Type B pancreatic cell (in vitro differentiated cells): ENCODE results near the gene ERC2. TPM values are rescaled to one million over a fixed set of nuclear protein-coding genes. Genes with fewer than 3 reads are reported as not detected.

Experiments used
- DNase-seq: peaks from one replicate; pipeline ENCODE4 v3.0.0; 2021; ENCODE audit warnings: mixed read lengths; ENCODE audit not compliant: unreplicated experiment; ENCODE audit errors: extremely low spot score
- H3K27ac Mint-ChIP-seq: 2 replicates; pipeline ENCODE4 v1.8.0; 2021; ENCODE audit warnings: mild to moderate bottlenecking, mixed read lengths
- H3K27me3 Mint-ChIP-seq: 2 replicates; pipeline ENCODE4 v1.8.0; 2021; ENCODE audit warnings: mixed read lengths
- H3K36me3 Mint-ChIP-seq: 2 replicates; pipeline ENCODE4 v1.8.0; 2021; ENCODE audit warnings: mixed read lengths
- H3K4me1 Mint-ChIP-seq: one replicate; pipeline ENCODE4 v1.8.0; 2021; ENCODE audit warnings: mixed read lengths; ENCODE audit not compliant: unreplicated experiment
- H3K4me3 Mint-ChIP-seq: 2 replicates; pipeline ENCODE4 v1.8.0; 2021; ENCODE audit warnings: mild to moderate bottlenecking, mixed read lengths
- H3K9me3 Mint-ChIP-seq: 2 replicates; pipeline ENCODE4 v1.8.0; 2021; ENCODE audit warnings: mixed read lengths
- total RNA-seq: library from RNA; stranded (reverse); gene quantifications from 2 replicates; pipeline ENCODE4 v1.2.1, GENCODE V29; 2021; ENCODE audit warnings: low replicate concordance
- TF ChIP-seq, protein P1 (sequence below): fragments of 200-600 bp; sonication (generic); conservative IDR thresholded peaks from 2 replicates; pipeline ENCODE4 v1.5.0; 2021; ENCODE audit warnings: antibody characterized with exemption, mild to moderate bottlenecking

ERC2 gene
- total RNA-seq, 1 donor from 2014 or later = 6.1 TPM

DNA sequence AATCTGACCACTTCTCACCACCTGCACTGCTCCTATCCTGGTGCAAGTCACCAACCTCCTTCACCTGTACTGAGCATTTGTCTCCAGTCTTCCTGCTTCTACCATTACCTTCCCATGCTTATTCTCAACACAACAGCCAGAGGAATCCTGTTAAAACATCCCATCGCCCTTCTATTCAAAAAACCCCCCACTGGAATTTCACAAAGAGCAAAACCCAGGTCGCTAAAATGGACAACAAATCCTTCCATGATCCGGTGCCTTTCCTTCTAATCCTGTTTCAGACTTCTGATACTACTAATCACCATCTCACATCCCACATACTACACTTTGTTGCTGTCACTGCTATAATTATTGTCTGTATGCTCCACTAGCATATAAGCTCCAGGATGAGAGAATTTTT lies 85.2 kb downstream of the ERC2 start:
- Mint-ChIP-seq H3K4me3 (no peak overlapping the region), H3K27ac (no peak overlapping the region), H3K9me3 (no peaks in the 10 kb centered on the region), H3K36me3 (no peaks in the 10 kb centered on the region), H3K27me3 (no peaks in the 10 kb centered on the region), H3K4me1 (no peaks in the 10 kb centered on the region)
- TF ChIP-seq, protein P1, sequence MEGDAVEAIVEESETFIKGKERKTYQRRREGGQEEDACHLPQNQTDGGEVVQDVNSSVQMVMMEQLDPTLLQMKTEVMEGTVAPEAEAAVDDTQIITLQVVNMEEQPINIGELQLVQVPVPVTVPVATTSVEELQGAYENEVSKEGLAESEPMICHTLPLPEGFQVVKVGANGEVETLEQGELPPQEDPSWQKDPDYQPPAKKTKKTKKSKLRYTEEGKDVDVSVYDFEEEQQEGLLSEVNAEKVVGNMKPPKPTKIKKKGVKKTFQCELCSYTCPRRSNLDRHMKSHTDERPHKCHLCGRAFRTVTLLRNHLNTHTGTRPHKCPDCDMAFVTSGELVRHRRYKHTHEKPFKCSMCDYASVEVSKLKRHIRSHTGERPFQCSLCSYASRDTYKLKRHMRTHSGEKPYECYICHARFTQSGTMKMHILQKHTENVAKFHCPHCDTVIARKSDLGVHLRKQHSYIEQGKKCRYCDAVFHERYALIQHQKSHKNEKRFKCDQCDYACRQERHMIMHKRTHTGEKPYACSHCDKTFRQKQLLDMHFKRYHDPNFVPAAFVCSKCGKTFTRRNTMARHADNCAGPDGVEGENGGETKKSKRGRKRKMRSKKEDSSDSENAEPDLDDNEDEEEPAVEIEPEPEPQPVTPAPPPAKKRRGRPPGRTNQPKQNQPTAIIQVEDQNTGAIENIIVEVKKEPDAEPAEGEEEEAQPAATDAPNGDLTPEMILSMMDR = no peak
- DNase-seq = no peak

DNA sequence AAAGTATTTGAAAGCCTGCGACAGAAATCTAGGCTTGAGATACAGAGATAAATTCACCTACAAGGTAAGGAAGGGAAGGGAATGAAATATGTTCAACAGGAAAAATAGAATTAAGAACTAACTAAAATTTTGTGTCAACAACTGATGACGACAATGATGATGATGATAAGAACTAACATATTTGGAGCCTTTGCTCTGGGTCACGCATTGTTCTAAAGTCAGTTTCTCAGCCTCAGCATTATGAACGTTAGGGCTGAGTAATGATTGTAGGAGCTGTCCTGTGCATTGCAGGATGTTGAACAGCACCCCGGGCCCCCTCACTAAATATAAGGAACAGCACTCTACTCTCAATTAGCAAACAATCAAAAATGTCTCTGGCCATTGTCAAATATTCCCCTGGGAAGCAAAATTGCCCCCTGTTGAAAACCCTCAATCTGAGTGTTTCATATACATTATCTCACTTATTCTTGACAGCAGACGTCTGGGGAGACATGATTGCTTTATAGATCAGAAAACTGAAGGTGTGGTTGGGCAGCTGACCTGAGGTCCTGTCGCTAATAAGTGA lies 88.5 kb downstream of the ERC2 start:
- H3K36me3 Mint-ChIP-seq = no peaks in the 10 kb centered on the region
- no peak overlapping the region for H3K4me3 Mint-ChIP-seq
- DNase-seq = no peak
- H3K27ac Mint-ChIP-seq = no peak overlapping the region
- TF ChIP-seq, protein P1 = no peak
- H3K27me3 Mint-ChIP-seq = no peaks in the 10 kb centered on the region
- no peaks in the 10 kb centered on the region for H3K4me1 Mint-ChIP-seq
- peaks cover 11% of the 10 kb centered on the region for H3K9me3 Mint-ChIP-seq

DNA sequence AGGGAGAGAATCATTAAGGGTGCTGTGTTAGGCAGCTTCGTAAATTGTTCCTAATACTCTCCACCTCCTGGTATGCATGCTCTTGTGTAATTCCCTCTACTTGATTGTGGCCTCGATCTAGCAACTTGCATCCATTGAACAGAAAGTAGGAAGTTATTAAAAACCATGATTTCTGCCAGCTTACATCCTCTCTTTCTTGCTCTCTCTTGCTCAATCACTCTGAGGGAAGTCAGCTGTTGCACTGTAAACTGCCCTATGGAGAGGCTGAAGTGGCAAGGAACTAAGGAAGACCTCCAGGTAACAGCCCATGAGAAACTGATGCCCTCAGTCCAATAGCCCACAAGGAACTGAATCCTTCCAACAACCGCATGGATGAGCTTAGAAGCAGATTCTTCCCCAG lies 92.6 kb downstream of the ERC2 start:
- Mint-ChIP-seq H3K4me3 (no peak overlapping the region), H3K36me3 (no peaks in the 10 kb centered on the region), H3K27me3 (no peaks in the 10 kb centered on the region), H3K4me1 (no peaks in the 10 kb centered on the region), H3K27ac (no peak overlapping the region), H3K9me3 (peaks cover 11% of the 10 kb centered on the region)
- no peak for DNase-seq
- TF ChIP-seq, protein P1 = no peak

DNA sequence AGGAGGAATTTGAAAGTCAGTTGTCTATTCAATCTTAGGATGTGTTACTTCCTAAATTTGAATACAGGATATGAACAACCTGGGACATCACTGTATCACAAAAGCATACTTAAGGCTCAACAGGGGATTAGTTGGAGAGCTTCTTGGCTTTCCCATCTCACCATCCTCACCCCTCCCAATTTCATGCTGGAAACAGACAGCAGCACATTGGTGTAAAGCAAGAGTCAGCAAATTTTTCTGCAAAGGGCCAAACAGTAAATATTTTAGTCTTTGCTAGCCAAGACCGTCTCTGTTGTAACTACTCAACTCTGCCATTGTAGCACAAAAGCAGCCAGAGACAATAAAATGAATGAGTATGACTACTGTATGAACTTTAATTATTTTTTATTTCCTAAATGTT lies 94.9 kb downstream of the ERC2 start:
- DNase-seq = no peak
- peaks cover 11% of the 10 kb centered on the region for H3K9me3 Mint-ChIP-seq
- no peaks in the 10 kb centered on the region for H3K36me3 Mint-ChIP-seq
- H3K4me3 Mint-ChIP-seq = no peak overlapping the region
- H3K27me3 Mint-ChIP-seq = no peaks in the 10 kb centered on the region
- no peak overlapping the region for H3K27ac Mint-ChIP-seq
- H3K4me1 Mint-ChIP-seq = no peaks in the 10 kb centered on the region
- TF ChIP-seq, protein P1 = no peak

DNA sequence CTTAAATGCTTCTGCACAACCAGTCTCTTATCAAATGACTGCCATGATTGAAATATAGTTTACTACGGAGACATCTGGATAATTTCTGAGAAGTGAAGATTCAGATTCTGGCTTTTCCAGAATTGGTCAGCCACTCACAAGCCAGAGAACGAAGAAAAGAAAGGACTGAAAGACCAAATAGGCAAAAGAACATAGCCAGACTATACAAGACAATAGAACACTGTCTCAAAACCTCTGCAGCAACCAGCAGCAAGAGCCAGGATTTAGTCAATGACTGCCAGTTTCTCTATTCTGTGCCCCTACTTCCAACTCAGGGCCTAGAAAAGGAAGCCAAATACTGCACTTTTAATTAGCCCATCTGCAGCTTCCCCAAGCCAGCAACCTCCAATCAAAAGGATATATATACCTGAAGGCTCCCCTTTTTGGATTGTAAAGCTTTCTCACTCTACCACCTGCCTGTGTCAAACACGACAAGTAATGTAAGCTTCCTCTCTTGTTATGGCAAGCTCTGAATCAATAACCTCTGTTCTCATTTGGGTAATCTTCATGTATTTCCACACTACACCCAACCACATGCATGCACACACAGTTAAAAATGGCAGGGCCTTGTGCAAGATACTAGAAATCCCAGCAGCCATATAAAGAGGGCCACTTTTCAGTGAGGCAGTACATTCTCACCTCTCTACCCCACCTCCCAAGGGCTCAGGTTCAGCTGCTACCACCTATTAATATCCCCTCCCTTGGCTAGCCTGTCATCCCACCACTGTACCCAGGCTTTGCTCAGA lies 97.1 kb downstream of the ERC2 start:
- Mint-ChIP-seq H3K36me3 (no peaks in the 10 kb centered on the region), H3K9me3 (peaks cover 6% of the 10 kb centered on the region), H3K27me3 (no peaks in the 10 kb centered on the region), H3K27ac (no peak overlapping the region), H3K4me3 (no peak overlapping the region), H3K4me1 (no peaks in the 10 kb centered on the region)
- TF ChIP-seq, protein P1 = no peak
- DNase-seq = no peak
